HL-60 (cell line): ENCODE data around the gene GFPT1.

Experiments
- DNase-seq, 2 experiments: peaks; one replicate each; pipeline ENCODE4 v3.0.0-alpha.2; 2010 to 2020; ENCODE audit warnings: low read depth in 1 of 2, low spot score in 1 of 2
- H3K27ac ChIP-seq: fragments of 250-450 bp; sonication (Bioruptor Pico); replicated peaks from 2 replicates; pipeline ENCODE4 v1.5.1; 2020; ENCODE audit warnings: mild to moderate bottlenecking, moderate library complexity
- H3K27me3 ChIP-seq: fragments of 250-450 bp; sonication (Bioruptor Pico); 2 replicates; pipeline ENCODE4 v1.5.1; 2021; ENCODE audit warnings: mild to moderate bottlenecking, moderate library complexity; ENCODE audit not compliant: insufficient read depth, poor library complexity, severe bottlenecking
- H3K4me3 ChIP-seq: replicated peaks from 2 replicates; pipeline ENCODE4 v1.5.1; 2011; ENCODE audit warnings: mild to moderate bottlenecking, control low read depth, low read length; ENCODE audit not compliant: insufficient read depth
- CTCF ChIP-seq: IDR thresholded peaks from one replicate; pipeline ENCODE4 v1.5.1; 2011; ENCODE audit warnings: low read length, control low read depth, inconsistent platforms; ENCODE audit not compliant: insufficient read depth
- GABPA ChIP-seq: IDR thresholded peaks from 2 replicates; pipeline ENCODE4 v1.6.1; 2012; ENCODE audit warnings: low read depth
- POLR2AphosphoS5 ChIP-seq: IDR thresholded peaks from 2 replicates; pipeline ENCODE4 v1.6.1; 2012; ENCODE audit warnings: low read depth
- SPI1 ChIP-seq: IDR thresholded peaks from 2 replicates; pipeline ENCODE4 v1.6.1; 2012; ENCODE audit warnings: low read depth, mild to moderate bottlenecking, borderline replicate concordance
- TF ChIP-seq, protein P1 (sequence below): IDR thresholded peaks from 2 replicates; pipeline ENCODE4 v1.6.1; 2012; ENCODE audit warnings: low read depth; ENCODE audit not compliant: insufficient replicate concordance

GFPT1 gene

GRCh38 chr2:69310111-69311023 is 76.7 kb downstream of the GFPT1 start:
- Histone ChIP-seq H3K27me3 (peaks cover 2% of the 10 kb centered on the region), H3K4me3 (no peak overlapping the region), H3K27ac (no peak overlapping the region)
- DNase-seq: no peak
- TF ChIP-seq CTCF: no peak
- no peak for TF ChIP-seq SPI1
- TF ChIP-seq GABPA: no peak
- TF ChIP-seq, protein P1, sequence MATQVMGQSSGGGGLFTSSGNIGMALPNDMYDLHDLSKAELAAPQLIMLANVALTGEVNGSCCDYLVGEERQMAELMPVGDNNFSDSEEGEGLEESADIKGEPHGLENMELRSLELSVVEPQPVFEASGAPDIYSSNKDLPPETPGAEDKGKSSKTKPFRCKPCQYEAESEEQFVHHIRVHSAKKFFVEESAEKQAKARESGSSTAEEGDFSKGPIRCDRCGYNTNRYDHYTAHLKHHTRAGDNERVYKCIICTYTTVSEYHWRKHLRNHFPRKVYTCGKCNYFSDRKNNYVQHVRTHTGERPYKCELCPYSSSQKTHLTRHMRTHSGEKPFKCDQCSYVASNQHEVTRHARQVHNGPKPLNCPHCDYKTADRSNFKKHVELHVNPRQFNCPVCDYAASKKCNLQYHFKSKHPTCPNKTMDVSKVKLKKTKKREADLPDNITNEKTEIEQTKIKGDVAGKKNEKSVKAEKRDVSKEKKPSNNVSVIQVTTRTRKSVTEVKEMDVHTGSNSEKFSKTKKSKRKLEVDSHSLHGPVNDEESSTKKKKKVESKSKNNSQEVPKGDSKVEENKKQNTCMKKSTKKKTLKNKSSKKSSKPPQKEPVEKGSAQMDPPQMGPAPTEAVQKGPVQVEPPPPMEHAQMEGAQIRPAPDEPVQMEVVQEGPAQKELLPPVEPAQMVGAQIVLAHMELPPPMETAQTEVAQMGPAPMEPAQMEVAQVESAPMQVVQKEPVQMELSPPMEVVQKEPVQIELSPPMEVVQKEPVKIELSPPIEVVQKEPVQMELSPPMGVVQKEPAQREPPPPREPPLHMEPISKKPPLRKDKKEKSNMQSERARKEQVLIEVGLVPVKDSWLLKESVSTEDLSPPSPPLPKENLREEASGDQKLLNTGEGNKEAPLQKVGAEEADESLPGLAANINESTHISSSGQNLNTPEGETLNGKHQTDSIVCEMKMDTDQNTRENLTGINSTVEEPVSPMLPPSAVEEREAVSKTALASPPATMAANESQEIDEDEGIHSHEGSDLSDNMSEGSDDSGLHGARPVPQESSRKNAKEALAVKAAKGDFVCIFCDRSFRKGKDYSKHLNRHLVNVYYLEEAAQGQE: no peak
- TF ChIP-seq POLR2AphosphoS5: no peak

- DNase-seq: no peak
- no peak for TF ChIP-seq SPI1
- TF ChIP-seq CTCF: no peak
- TF ChIP-seq, protein P1: no peak
- no peak overlapping the region for H3K4me3 ChIP-seq
- H3K27ac ChIP-seq: no peak overlapping the region
- peaks cover 2% of the 10 kb centered on the region for H3K27me3 ChIP-seq
Measured at GRCh38 chr2:69309351-69310110, 77.5 kb downstream of the GFPT1 start.

DNA sequence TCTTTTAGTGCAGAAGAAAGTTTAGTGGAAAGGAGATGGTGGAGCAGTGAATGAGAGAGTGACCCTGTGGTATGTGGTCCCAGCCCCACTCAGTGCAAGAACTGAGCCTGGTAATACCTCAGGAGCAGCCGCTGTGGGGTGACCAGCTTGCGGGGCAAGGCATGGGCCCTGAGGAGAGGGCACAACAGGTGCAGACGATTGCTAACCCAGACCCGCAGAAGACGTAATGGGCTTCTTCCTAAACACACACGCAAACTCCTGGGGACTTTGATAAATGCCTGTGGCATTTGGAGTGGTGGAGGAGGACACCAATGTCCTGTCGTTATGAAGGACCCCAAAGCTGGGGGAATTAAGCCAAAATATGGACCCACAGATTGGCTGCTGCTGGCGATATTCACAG is 78.7 kb downstream of the GFPT1 start:
- no peak for TF ChIP-seq SPI1
- TF ChIP-seq POLR2AphosphoS5: no peak
- TF ChIP-seq, protein P1: no peak
- no peak for TF ChIP-seq CTCF
- no peak for TF ChIP-seq GABPA
- H3K27me3 ChIP-seq: peaks cover 2% of the 10 kb centered on the region
- no peak overlapping the region for H3K27ac ChIP-seq
- DNase-seq: no peak
- no peak overlapping the region for H3K4me3 ChIP-seq
